Neural cell (in vitro differentiated cells): ENCODE measurements around the gene CKAP5.

Experiments used
- CTCF ChIP-seq: fragments of 450-650 bp; IDR thresholded peaks from 2 replicates; pipeline ENCODE4 v1.5.1; 2014; ENCODE audit warnings: antibody characterized with exemption, mild to moderate bottlenecking, moderate library complexity; ENCODE audit not compliant: poor library complexity, severe bottlenecking
- EP300 ChIP-seq: fragments of 450-650 bp; conservative IDR thresholded peaks from 2 replicates; pipeline ENCODE4 v1.6.1; 2014; ENCODE audit warnings: antibody characterized with exemption, mild to moderate bottlenecking, moderate library complexity; ENCODE audit not compliant: poor library complexity, severe bottlenecking
- EZH2 ChIP-seq: fragments of 200-600, 300-800 bp; shearing (Covaris generic), sonication (generic); IDR thresholded peaks from 2 replicates; pipeline ENCODE4 v1.6.1; 2014; ENCODE audit warnings: antibody characterized with exemption, low read length, borderline replicate concordance, mild to moderate bottlenecking; ENCODE audit not compliant: insufficient read depth, poor library complexity, severe bottlenecking
- MXI1 ChIP-seq: fragments of 450-650 bp; conservative IDR thresholded peaks from 2 replicates; pipeline ENCODE4 v1.6.1; 2014; ENCODE audit warnings: antibody characterized with exemption, mild to moderate bottlenecking; ENCODE audit not compliant: poor library complexity, severe bottlenecking
- POLR2AphosphoS5 ChIP-seq: IDR thresholded peaks from 2 replicates; pipeline ENCODE4 v1.6.1; 2012
- RAD21 ChIP-seq: fragments of 450-650 bp; conservative IDR thresholded peaks from 2 replicates; pipeline ENCODE4 v1.6.1; 2014; ENCODE audit warnings: antibody characterized with exemption, mild to moderate bottlenecking, moderate library complexity
- REST ChIP-seq: IDR thresholded peaks from 2 replicates; pipeline ENCODE4 v1.6.1; 2012; ENCODE audit warnings: borderline replicate concordance
- SMC3 ChIP-seq: fragments of 450-650 bp; conservative IDR thresholded peaks from 2 replicates; pipeline ENCODE4 v1.6.1; 2014; ENCODE audit warnings: antibody characterized with exemption, mild to moderate bottlenecking, moderate library complexity; ENCODE audit not compliant: poor library complexity
- TAF1 ChIP-seq: IDR thresholded peaks from 2 replicates; pipeline ENCODE4 v1.6.1; 2012; ENCODE audit warnings: low read depth

GRCh38 chr11:46886211-46886610, 40.1 kb upstream of the CKAP5 start:
- TF ChIP-seq EZH2 (no peak), CTCF (no peak), MXI1 (no peak), RAD21 (no peak), POLR2AphosphoS5 (no peak), REST (no peak), SMC3 (no peak), TAF1 (no peak), EP300 (no peak)
